Effector CD8-positive, alpha-beta T cell (primary cell): Measurements from ENCODE around the gene SNAP25.

Experiments used
- DNase-seq: peaks from one replicate; lab custom pipeline; 2025; lab: John Stamatoyannopoulos, UW

Gene SNAP25

DNA sequence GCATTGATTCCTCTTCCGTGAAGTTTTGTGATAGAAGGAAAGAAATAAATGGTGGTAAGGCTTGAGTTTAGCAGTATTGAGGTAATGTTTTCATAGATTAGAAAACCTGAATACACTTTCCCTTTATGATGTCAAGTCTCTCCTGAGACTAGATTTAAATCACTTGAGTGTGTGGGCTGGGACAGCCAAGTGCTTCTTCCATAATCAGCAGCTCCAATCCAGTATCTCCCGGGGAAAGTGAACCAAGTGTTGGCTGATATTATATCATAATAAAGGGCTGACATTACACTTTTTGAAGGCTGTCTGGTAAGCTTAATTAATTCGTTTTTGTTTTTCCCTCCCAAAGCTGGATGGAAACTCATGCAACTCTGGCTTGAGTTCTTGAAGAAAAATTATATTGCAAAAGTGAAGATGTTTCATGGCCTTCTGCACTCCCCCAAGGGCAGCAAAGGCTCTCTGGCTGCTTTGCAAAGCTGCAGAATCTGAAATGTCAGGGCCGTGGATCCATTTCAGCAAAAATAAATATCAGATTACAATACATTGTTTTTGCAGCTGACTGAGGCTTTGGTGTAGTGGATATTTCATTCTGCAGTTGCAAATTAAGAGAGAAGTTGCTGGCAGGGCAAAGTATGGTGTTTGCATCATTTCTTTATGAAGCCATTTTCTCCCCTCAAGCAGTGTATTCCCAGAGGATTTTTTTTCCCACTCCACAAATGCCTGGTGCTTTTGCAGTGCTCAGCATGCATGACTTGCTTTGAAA, 114.2 kb downstream of the SNAP25 start:
- no peak for DNase-seq

DNA sequence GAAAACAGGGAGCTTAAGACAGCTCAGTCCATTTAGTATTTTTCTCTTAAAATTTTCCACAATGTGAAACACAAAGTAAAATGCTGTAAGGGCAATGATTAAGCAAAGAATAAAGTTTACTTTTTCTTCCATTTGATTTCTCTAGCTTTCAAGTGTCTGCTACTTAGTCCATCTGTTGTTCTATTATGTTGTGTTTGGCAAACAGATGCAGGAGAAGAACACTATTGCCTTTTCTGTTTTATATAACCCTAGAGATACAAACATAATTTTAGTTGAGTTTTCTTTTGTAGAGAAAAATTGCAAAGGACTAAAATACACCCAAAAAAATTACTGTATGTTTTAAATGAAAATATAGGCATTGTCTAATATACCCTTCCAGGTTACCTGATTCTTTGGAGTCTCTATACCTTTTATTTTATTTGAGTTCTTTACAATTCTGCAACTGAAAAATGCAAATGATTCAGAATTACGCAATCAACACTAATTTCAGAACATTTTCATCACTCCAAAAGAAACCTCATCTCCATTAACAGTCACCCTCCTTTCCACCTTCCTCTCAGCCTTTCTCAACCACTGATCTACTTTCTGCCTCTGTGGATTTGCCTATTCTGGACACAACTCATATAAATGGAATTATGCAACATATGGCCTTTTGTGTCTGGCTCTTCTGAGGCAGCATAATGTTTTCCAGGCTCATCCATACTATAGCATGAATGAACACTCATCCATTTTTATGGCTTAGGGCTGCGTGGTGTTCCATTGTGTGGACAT, 118.5 kb downstream of the SNAP25 start:
- no peak for DNase-seq

- no peak for DNase-seq
Measured at GRCh38 chr20:10338426-10339180, 120.0 kb downstream of the SNAP25 start.

- no peak for DNase-seq
Measured at GRCh38 chr20:10339609-10340008, 121.0 kb downstream of the SNAP25 start.

DNA sequence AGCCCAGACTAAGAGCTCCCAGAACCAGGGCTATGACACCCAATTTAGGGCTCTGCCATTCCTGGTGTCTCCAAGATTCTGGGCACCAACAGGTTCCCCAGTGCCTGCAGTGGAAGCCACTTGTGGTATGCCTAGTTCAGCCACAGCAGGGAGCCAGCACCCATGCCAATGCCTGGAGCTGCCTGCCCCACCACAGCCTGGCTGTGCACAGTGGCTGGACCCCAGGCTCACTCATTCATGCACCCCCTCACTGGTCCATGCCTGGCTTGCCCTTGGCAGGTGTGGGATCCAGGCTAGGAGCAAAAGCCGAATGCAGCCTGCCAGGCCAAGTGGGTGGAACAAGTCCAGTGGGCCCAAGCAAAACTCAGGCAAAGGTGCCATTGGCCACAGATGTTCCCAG, 123.5 kb downstream of the SNAP25 start:
- no peak for DNase-seq

GRCh38 chr20:10344953-10345352, 126.3 kb downstream of the SNAP25 start:
- DNase-seq: no peak

DNA sequence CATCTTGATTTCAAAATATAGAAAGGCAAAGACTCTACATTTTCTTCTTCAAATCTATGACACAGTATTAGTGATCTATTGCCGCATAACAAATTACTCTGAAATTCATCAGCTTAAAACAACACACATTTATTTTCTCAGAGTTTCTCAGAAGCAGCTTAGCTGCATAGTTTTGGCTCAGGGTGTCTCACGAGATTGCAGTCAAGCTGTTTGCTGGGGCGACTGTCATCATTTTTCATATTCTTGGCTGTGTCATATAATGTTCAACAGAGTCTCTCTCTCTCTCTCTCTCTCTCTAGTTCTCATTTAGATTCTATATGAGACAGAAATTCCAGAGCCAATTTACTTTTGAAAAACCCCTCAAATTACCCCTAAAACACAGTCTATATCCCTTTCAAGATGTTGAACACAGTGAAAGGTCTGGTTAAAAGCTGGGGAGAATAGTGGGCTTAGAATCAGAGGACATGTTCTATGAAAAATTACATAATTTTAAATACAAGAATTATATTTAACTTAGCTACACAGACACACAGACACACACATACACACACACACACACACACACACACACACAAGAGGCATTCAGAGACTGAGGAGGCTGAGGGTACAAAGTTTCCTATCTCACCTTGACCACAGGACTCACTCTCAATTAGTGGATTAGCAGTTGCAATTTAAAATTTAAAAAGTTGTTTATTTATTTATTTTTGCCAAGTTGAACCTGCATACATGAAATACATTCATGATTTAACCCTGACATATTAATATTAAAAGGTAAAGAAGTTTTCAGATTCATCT, 128.7 kb downstream of the SNAP25 start:
- no peak for DNase-seq

- DNase-seq: no peak
Measured at GRCh38 chr20:10349118-10349517, 130.5 kb downstream of the SNAP25 start.

DNA sequence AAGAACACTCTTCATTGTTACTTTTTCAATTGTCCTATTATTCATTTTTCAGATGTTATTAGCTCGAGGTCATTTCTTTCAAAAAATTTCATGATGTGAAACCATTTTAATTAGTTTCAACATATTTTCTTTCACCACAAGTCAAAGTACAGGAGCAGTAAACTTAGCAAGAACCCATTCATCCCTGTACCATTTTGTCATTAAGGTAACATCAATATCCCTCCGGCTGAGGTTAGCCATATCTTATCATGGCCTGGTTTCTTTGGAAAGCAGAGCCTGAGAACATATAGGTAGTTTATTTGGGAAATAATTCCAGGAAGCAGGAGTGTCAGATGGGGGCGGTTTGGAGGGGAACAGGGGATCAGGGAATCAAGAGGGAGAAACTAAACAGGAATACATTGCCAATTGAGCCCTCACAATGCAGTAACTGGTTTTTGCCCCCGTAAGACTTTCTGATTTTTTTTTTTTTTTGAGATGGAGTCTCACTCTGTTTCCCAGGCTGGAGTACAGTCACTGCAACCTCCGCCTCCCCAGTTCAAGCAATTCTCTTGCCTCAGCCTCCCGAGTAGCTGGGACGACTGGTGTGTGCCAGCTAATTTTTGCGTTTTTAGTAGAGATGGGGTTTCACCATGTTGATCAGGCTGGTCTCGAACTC, 131.7 kb downstream of the SNAP25 start:
- no peak for DNase-seq

- no peak for DNase-seq
Measured at GRCh38 chr20:10352934-10353824, 134.5 kb downstream of the SNAP25 start.

DNA sequence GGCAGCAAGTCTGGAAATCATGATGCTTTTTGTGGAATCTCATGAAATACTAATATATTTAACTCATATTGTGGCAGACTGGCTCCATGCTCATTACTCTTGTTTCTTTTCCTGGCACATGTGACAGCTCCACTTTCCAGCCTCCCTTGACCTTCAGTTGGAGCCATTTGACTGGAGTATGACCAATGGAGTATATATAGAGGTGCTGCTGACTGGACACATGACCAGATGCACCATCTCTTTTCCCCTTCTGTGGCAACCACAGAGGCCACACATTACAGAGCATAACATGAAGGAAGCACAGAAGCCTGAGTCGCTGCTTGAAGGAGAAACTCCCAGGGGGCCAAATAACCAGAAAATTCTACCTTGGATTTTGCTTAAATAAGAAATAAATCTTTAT, 138.0 kb downstream of the SNAP25 start:
- DNase-seq: no peak
